Sigmoid colon (tissue), 7 donors: Measurements from ENCODE around the gene SNRNP200. TPM values are rescaled to one million over a fixed set of nuclear protein-coding genes. Genes with fewer than 3 reads are reported as not detected.

Source experiments
- DNase-seq: peaks from one replicate; pipeline ENCODE4 v3.0.0-alpha.2; 2019
- H3K27ac ChIP-seq, 4 donors: fragments of 200-600 bp; sonication (generic); one replicate each; pipeline ENCODE4 v1.5.1; 2016 to 2019; ENCODE audit warnings: mild to moderate bottlenecking in 1 of 4
- H3K27me3 ChIP-seq, 3 donors: fragments of 200-600 bp; sonication (generic); one replicate each; pipeline ENCODE4 v1.5.1; 2019; ENCODE audit warnings: mild to moderate bottlenecking in 1 of 3
- H3K36me3 ChIP-seq, 4 donors: fragments of 200-600 bp; sonication (generic); one replicate each; pipeline ENCODE4 v1.5.1; 2016 to 2019
- H3K4me1 ChIP-seq, 4 donors: fragments of 200-600 bp; sonication (generic); one replicate each; pipeline ENCODE4 v1.5.1; 2017 to 2019
- H3K4me3 ChIP-seq, 4 donors: fragments of 200-600 bp; sonication (generic); one replicate each; pipeline ENCODE4 v1.5.1; 2017 to 2019; ENCODE audit warnings: mild to moderate bottlenecking in 2 of 4, moderate library complexity in 1 of 4
- H3K9me3 ChIP-seq, 4 donors: fragments of 200-600 bp in 3 of 4; sonication (generic) in 3 of 4; one replicate each; pipeline versions ENCODE4 v1.5.1 to v1.6.1; 2013 to 2019
- CTCF ChIP-seq, 4 experiments: fragments of 450-650 bp in 3 of 4; fragments of 200-600 bp in 1 of 4; IDR thresholded peaks; one replicate each; pipeline ENCODE4 v1.5.1; 2016 to 2019; ENCODE audit warnings: antibody characterized with exemption in 4 of 4, mild to moderate bottlenecking in 3 of 4, moderate library complexity in 2 of 4
- EP300 ChIP-seq, 4 donors: sonication (generic); formaldehyde crosslinking; IDR thresholded peaks; one replicate each; pipeline ENCODE4 v1.6.1; 2017; ENCODE audit warnings: antibody characterized with exemption in 4 of 4
- POLR2A ChIP-seq, 2 donors: fragments of 450-650 bp; IDR thresholded peaks; one replicate each; pipeline ENCODE4 v1.6.1; 2016; ENCODE audit warnings: antibody characterized with exemption in 2 of 2, mild to moderate bottlenecking in 2 of 2, moderate library complexity in 2 of 2
- POLR2AphosphoS5 ChIP-seq, 4 donors: sonication (generic); formaldehyde crosslinking; IDR thresholded peaks; one replicate each; pipeline ENCODE4 v1.6.1; 2017; ENCODE audit warnings: antibody characterized with exemption in 4 of 4
- WGBS, 2 donors: extraction: QIAGEN DNeasy Blood & Tissue Kit; methylation state at CpG; one replicate each; pipeline ENCODE4 v1.1.7; 2013; 5-methylcytosine and 5-hydroxymethylcytosine counted together
- intact Hi-C: fragments of 100-400 bp; cut with DNase I; formaldehyde crosslinking; loops from one replicate; pipeline ENCODE4 v1.15.1; 2023
- polyA plus RNA-seq, 3 donors: library from polyadenylated mRNA; stranded (reverse); fragments of 200-250 nt; gene quantifications; one replicate each; pipeline ENCODE4 v1.2.3, GENCODE V29; 2013
- total RNA-seq, 4 donors: library from RNA; depleted of rRNA; stranded (reverse); fragments of >200 nt; gene quantifications; one replicate each; pipeline ENCODE4 v1.1.0, GENCODE V29; 2016
- donor health status: healthy with polysubstance abuse.
- donor health status: Bipolar disorder and iron deficiency.
- donor health status: healthy.

SNRNP200 gene
- total and polyA plus RNA-seq, 7 donors = 26.8 to 86.5 (median 78.9) TPM

- no peak for DNase-seq
- 91 to 93% methylated on average over 3 of the region's 3 CpGs for WGBS, 2 donors
- H3K36me3 ChIP-seq = peaks cover 12 to 95% (median 57%) of the 10 kb centered on the region in 4 donors
- H3K4me3 ChIP-seq = no peak overlapping the region
- peaks cover 0 to 7% (median 6%) of the 10 kb centered on the region in 4 donors for H3K4me1 ChIP-seq
- intact Hi-C loops = no loop called here
- H3K27ac ChIP-seq = no peak overlapping the region
- no peaks in the 10 kb centered on the region for H3K27me3 ChIP-seq
- H3K9me3 ChIP-seq = no peaks in the 10 kb centered on the region
- TF ChIP-seq EP300 (IDR thresholded peaks at IDR 0.05) (no peak), CTCF (IDR thresholded peaks at IDR 0.05) (no peak), POLR2A (IDR thresholded peaks at IDR 0.05) (no peak), POLR2AphosphoS5 (IDR thresholded peaks at IDR 0.05) (no peak)
These were observed 33.4 kb downstream of the SNRNP200 start for GRCh38 chr2:96271995-96272394.

GRCh38 chr2:96267159-96267971 lies 38.0 kb downstream of the SNRNP200 start:
- Histone ChIP-seq H3K4me1 (peaks cover 0 to 38% (median 36%) of the 10 kb centered on the region in 4 donors), H3K27me3 (no peaks in the 10 kb centered on the region), H3K27ac (peak overlapping the region in 1 of 4 donors; percentile 92), H3K4me3 (peak overlapping the region in 2 of 4 donors; percentile 80 to 89), H3K36me3 (peaks cover 0 to 57% (median 35%) of the 10 kb centered on the region in 4 donors), H3K9me3 (no peaks in the 10 kb centered on the region)
- TF ChIP-seq POLR2AphosphoS5 (IDR thresholded peaks at IDR 0.05) (no peak), POLR2A (IDR thresholded peaks at IDR 0.05) (no peak), EP300 (IDR thresholded peaks at IDR 0.05) (no peak), CTCF (IDR thresholded peaks at IDR 0.05) (no peak)
- intact Hi-C loops = loop anchor here (2.0 to 10.0 kb wide), 5 partner anchors 37 to 1103 kb away; partner anchors contain the start of genes NCAPH, SNRNP200, STARD7 and ZNF2
- no peak for DNase-seq
- 58 to 74% methylated on average over 12 of the region's 12 CpGs for WGBS, 2 donors

- TF ChIP-seq POLR2A (IDR thresholded peaks at IDR 0.05) (peak; percentile 88 to 92), CTCF (IDR thresholded peaks at IDR 0.05) (peak; percentile 20 to 46 (median 34)), EP300 (IDR thresholded peaks at IDR 0.05) (no peak), POLR2AphosphoS5 (IDR thresholded peaks at IDR 0.05) (peak; percentile 81 to 97 (median 95))
- DNase-seq = peak; percentile 99
- intact Hi-C loops = loop anchor here (2.0 to 10.0 kb wide), 5 partner anchors 39 to 1101 kb away; partner anchors contain the start of genes NCAPH, SNRNP200, STARD7 and ZNF2
- peak within 1 kb of the TSS; percentile 80 to 95 (median 90) for H3K4me3 ChIP-seq
- H3K4me1 ChIP-seq = peaks cover 0 to 47% (median 45%) of the 10 kb centered on the region in 4 donors
- H3K27me3 ChIP-seq = no peaks in the 10 kb centered on the region
- H3K9me3 ChIP-seq = no peaks in the 10 kb centered on the region
- H3K36me3 ChIP-seq = peaks cover 0 to 53% (median 24%) of the 10 kb centered on the region in 4 donors
- WGBS, 2 donors = 0 to 1% methylated on average over 81 of the region's 81 CpGs
- H3K27ac ChIP-seq = peak within 1 kb of the TSS; percentile 88 to 96 (median 92)
These were observed 39.3 kb downstream of the SNRNP200 start, which contains the start of the genes CIAO1 and TMEM127 for GRCh38 chr2:96265840-96266679. Gene CIAO1 (plus strand): TSS chr2:96266225. CDS start chr2:96266351, 126 bp downstream. Gene TMEM127 (minus strand): TSS chr2:96265997. CDS start chr2:96265381, 616 bp downstream.

GRCh38 chr2:96265349-96265839 lies 40.0 kb downstream of the SNRNP200 start:
- TF ChIP-seq POLR2AphosphoS5 (IDR thresholded peaks at IDR 0.05) (no peak), POLR2A (IDR thresholded peaks at IDR 0.05) (no peak), CTCF (IDR thresholded peaks at IDR 0.05) (no peak), EP300 (IDR thresholded peaks at IDR 0.05) (no peak)
- H3K9me3 ChIP-seq = no peaks in the 10 kb centered on the region
- peak overlapping the region; percentile 88 to 96 (median 92) for H3K27ac ChIP-seq
- H3K4me3 ChIP-seq = peak overlapping the region; percentile 80 to 95 (median 90)
- H3K27me3 ChIP-seq = no peaks in the 10 kb centered on the region
- 1% methylated on average over 49 of the region's 49 CpGs for WGBS, 2 donors
- intact Hi-C loops = loop anchor here (5.0 to 10.0 kb wide), 3 partner anchors 72 to 1101 kb away; partner anchors contain the start of genes NCAPH and ZNF2
- peaks cover 0 to 54% (median 52%) of the 10 kb centered on the region in 4 donors for H3K4me1 ChIP-seq
- peak; percentile 83 for DNase-seq
- peaks cover 0 to 48% (median 21%) of the 10 kb centered on the region in 4 donors for H3K36me3 ChIP-seq
